ENCODE data around the gene NKIRAS1.

GRCh38 chr3:23861689-23862088 is 55.1 kb downstream of the NKIRAS1 start:
- TF ChIP-seq FOXA1 (IDR thresholded peaks at IDR 0.05) (no peak), SP1 (IDR thresholded peaks at IDR 0.05) (no peak), HDGF (IDR thresholded peaks at IDR 0.05; ENCODE audit: borderline replicate concordance) (no peak), SUZ12 (IDR thresholded peaks at IDR 0.05) (no peak), LEF1 (IDR thresholded peaks at IDR 0.05; ENCODE audit: borderline replicate concordance) (no peak), ELF4 (IDR thresholded peaks at IDR 0.05) (no peak)
- TF ChIP-seq, protein P1, sequence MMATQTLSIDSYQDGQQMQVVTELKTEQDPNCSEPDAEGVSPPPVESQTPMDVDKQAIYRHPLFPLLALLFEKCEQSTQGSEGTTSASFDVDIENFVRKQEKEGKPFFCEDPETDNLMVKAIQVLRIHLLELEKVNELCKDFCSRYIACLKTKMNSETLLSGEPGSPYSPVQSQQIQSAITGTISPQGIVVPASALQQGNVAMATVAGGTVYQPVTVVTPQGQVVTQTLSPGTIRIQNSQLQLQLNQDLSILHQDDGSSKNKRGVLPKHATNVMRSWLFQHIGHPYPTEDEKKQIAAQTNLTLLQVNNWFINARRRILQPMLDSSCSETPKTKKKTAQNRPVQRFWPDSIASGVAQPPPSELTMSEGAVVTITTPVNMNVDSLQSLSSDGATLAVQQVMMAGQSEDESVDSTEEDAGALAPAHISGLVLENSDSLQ (IDR thresholded peaks at IDR 0.05) = no peak

Data from HEK293T (cell line).